SIG-M5 (cell line): ENCODE results near the gene CCDC88C.

Experiments used
- DNase-seq: peaks from one replicate; lab custom pipeline; 2025; lab: John Stamatoyannopoulos, UW

The CCDC88C gene

DNA sequence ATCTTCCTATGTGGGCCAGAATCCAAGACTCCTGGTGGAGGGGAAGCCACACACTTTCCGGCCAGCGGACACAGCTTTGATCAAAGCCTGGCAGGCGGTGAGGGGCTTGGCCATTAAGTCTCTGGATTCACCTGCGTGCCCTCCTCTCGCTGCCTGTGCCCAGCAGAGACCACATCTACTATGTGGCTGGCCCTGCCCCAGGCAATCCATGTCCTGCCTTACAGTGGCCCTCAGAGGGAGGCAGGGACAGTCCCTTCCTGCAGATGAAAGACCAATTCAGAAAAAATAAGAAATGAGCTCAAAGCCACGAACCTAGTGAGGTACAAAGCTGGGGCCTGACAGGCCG lies 90.4 kb downstream of the CCDC88C start:
- DNase-seq: no peak

DNA sequence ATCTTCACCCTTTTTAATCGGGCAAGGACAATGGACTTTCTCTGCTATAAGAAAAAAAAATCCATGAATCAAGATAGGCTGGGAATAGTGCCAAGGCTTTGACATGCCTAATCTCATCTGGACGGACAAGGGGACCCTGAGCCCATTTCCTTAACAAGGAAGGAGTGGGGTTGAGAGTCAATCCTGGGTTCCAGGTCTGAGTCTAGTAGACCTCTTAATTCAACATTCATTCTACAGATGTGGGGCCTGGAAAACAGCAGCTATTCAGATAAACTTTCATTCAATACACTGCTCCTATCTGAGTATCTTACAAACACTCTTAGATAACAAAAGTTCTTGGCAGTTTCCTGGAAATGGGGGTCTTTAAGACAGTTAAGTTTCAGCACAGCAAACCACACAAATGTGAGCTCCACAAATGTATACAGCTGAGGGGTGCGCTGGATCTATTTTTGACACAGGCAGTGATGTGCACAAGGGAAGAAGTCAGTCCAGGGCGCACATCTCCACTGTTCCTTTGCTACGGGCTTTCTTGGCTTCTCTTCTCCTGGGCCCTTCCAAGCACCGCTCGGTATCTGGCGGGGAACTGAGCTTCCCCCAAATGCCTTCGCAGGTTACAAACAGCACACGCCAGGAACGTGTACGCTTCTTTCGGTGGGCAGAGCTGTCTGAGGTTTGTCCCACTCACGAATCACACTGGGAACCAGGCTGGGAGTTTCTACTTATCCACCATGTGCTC lies 90.9 kb downstream of the CCDC88C start:
- DNase-seq: no peak

DNA sequence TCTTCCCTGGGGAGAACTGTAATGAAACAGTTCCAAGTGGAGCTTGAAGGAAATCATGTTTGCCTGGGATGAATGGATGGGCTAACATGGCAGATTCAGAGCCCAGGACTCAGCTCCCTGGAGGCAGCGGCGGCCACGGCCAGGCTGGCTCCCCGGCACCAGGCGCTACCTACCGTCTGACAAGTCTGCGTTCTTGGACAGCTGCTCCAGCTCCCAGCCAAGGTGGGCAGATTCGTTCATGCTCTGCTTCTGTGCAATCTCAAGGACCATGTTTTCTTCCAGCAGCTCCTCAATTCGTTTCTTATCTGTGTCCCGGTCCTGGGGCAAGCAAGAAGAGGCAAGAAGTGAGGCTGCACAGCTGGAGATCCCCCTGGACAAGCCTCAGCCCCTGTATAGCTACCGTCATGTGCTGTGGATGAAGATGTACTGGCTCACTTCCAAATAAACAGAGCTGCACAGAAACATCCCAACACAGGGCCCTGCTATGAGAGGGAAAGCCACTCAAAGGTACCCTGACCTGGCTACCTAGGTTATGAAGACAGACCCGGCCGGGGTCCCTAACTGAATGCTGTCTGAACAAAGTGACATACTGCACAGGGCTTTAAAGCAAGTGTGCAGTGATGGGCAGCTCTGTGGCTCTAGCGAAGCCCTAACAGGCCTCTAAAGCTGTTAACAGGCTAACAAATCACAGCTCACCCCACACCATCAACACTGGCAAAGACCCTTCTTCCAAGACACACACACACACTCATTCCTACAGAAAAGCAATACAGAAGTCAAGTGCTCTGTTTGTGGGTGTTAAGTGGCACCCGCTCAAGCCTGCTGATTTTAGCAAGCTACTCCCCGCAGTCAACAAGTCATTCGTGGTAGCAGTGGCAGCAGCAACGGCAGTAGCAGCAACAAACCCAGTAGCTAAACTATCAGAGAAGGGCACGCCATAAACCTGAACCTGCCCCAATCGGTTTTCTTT lies 92.7 kb downstream of the CCDC88C start:
- DNase-seq: no peak

DNA sequence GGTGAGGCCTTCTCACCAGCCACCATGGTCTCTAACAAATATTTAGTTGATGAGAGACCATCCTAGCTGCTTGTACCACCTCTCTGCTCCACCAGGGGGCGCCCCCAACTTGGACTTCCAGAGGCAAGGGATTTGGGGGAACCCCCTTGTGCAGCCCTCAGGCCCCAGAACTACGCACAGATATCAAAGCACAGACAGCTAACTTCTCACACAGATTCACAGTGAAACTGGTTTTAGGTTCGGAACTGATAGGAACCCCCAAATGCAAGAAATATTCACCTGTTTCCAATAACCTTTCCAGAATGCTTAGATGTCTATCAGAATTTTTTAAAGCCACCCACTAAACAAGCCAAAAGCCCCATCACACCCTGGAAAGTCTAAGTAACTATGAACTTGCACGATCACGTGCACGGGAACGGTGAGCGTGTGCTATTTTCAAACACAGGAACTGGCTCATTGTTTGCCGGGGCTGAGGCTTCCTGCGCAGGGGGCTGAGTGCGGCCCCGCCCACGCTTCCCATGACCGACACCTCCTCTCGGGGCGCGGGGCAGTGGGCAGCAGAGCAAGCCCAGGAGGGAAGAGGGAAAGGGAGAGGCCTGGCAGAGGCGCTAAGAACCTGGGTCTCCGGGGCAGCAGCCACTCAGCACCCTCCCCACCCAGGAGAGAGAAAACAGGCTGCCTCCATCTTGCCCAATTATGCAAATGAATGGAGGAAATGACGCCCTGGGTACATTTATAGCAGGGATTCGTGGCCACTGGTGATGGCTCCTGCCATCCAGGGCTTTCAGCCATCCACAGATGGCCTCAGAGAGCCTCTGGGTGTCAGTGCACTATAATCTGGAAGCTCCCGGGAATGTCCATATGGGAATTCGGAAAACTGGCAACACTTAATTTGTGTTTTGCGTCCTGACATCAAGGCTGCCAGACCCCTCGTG lies 93.7 kb downstream of the CCDC88C start:
- peak; percentile 12 for DNase-seq

DNA sequence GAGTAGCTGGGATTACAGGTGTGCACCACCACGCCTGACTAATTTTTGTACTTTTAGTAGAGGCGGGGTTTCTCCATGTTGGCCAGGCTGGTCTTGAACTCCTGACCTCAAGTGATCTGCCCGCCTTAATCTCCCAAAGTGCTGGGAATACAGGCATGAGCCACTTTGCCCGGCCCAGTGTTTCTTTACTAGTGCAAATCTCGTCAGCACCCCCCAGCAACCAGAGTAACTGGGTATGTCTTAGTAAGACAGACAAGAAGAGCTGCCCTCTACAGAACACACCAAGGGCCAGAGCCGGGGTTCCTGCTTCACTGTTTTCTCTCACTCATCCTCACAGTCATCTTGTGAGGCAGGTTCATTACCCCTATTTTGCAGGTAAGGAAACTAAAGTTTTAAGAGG lies 94.6 kb downstream of the CCDC88C start:
- no peak for DNase-seq

DNA sequence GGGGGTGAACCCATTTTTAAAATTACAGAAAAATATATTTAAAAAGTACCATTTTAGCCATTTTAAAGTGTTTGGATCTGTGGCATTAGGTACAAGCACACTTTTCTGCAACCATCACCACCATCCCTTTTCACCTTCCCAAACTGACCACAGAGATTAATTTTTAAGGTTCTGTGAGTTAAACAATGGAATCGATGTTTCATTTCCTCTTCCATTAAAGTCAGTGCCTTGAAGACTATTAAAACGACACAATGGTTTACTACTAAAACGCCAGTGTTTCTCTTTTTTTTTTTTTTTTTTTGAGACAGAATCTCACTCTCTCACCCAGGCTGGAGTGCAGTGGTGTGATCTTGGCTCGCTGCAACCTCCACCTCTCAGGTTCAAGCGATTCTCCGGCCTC lies 95.0 kb downstream of the CCDC88C start:
- DNase-seq: no peak

DNA sequence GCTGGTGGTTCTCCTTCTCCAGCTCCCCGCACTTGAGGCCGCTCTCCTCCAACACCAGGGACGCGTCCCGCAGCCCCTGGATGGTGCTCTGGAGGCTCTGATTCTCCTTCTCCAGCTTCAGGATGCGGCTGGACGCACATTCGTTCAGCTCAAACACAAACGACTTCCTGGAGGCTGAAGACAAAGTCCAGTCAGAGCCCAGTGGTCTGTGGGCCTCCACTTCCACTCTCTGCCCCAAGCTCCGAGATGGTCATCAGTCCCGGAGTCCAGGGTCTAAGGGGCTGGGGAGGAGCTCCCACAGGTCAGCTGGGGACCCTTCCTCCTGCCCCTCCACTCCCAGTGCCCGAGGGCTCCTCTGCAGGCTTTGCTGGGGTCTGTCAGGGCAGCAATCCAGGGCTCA lies 96.5 kb downstream of the CCDC88C start:
- no peak for DNase-seq

DNA sequence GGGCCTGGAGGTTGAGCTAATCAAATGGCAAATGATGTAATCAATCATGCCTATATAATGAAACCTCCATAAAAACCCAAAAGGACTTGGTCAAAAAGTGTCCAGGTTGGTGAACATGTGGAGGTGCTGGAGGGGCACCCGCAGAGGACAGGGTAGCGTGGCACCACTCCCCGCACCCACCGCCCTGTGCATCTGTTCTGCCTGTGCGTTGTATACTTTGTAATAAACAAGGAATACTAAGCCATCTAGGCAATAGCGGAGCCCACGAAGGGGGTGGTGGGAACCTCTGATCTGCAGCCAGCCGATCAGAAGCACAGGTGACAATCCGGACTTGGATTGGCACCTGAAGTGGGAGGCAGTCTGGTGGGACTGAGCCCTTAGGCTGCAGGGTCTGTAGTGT lies 97.4 kb downstream of the CCDC88C start:
- DNase-seq: no peak

DNA sequence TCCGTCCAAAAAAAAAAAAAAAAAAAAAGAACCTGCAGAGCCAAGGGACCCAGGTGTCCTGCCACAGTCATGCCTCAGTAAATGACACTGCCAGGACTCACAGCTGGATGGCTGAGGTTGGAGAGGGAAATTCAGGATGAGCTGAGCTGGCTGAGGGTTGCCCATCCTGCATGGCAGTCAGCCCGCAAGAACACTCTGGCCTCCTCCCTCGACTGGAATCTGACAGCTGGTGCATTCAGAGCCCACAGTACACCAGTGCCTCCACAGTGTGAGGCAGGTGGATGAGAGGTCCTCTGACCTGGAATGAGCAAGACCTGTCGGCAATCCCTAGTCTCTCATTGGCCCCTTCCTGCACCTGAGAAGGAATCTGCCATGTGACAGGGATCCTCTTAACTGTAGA lies 98.7 kb downstream of the CCDC88C start:
- DNase-seq: no peak

DNA sequence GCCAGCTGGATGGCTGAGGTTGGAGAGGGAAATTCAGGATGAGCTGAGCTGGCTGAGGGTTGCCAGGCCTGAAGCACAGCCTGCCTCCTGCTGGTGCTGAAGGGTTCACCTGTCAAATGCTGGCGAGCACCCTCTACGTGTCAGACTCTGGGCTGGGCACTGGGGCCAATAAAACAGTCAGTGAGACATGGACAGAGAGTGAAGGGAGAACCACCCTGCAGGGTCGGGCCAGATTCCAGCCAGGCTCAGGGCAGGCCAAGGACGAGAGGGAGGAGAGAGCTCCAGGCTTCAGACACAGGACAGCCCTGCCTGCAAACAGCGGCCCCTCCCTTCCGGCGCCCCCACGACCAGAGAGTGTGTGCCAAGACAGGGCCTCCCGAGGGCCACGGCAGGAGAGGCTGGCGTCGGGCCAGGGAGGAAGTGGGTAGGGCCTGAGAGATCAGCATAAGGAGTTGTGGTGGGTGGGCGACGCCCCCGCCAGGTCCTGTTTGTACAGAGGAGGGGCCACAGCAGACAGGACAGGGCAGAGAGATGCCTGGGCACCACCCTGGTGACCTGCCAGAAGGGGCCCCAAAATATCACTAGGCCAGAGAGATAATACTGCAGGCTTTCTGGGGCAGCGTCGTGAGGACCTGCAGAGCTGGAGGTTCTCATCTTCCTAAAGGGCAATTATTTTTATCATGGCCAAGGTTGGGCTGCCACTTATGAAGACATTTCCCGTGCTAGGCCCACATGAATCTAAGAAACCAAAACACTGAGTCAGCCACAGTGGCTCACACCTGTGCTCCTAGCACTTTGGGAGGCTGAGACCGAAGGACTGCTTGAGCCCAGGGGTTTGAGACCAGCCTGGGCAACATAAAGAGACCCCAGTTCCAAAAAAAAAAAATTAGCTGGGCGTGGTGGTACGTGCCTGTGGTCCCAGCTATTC lies 100.0 kb downstream of the CCDC88C start:
- no peak for DNase-seq

DNA sequence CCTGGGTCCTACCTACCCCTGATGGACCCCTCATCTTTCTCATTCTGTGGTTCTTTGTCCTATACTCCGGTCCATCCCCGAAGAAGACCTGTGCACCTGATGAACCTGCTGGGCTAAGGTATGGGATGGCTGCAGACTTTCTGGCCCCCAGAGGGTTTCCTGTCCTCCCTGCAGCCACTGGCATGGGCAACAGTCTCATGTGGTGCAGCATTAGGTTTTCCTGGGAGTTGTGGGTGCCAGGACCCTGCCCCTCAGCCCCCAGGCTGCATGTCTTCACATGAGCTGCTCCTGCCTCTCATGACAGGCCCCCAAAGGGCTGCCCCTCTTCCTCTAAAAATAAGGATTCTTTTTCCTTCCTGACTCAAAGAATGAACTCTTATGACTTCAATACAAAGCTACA lies 100.9 kb downstream of the CCDC88C start:
- no peak for DNase-seq

DNA sequence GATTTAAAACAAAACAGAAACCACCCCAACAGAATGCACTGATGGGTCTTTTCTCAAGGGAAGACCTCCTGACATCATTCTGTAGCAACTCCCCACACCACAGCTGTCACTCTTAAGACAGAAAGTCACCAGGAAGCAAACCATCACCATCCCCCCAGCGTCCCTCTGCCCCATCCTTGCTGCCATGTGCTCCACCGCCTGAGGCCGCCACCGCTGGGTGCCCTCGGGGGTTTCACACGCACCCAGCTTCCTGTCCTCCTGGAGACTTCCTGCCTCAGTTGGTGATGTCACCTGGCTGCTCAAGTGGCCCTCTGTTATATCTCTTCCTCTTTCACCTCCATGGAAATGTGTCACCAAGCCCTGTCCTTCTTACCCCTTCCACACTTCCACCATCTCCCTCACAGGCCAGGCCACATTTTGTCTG lies 101.8 kb downstream of the CCDC88C start:
- DNase-seq: peak; percentile 45

DNA sequence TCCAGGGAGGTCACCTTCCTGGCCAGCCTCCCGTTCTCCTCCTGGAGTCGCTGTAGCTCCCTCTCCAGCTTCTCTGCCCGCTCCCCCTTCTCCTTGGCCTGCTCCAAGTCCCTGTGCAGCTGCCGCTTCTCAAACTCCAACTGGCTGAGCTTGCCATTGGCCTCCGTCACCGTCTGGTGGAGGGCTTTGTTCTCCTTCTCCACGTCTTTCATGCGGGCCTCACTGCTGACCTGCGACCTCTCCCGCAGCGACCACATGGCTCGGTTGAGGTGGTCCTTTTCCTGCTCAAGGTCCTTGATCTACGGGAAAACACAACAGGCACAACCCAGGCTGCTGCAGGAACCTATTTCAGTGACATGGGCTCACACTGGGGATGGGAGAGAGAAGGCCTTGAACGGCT lies 103.8 kb downstream of the CCDC88C start:
- DNase-seq: no peak

DNA sequence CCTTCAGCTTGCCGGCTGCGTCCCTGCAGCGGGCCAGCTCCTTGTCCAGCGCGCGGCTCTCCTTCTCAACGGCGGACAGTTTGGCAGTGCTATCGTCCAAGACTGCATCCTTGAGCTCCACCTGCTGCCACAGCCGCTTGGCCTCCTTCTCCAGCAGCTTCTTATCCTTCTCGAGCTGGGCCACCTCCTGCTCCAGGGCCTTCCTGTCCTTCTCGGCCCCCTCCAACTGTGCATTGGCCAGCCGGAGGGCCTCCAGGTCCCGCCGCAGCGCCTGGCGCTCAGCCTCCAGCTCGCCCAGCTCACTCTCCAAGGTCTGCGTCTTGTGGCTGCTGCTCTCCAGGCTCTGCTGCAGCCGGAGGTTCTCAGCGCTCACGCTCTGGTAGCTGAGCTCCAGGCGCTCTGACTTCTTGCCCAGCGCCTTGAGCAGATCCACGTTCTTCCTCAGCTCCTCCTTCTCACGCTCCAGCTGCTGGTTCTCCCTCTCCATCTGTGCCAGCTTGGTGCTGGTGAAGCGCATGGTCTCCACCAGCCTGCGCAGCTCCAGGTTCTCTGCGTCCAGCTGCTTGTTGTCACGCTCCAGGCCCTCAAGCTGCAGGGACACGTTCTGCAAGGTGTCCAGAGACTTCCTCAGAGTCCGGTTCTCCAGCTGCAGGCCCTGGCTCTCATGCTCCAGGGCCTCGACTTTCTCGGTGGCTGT lies 104.3 kb downstream of the CCDC88C start:
- DNase-seq: no peak

DNA sequence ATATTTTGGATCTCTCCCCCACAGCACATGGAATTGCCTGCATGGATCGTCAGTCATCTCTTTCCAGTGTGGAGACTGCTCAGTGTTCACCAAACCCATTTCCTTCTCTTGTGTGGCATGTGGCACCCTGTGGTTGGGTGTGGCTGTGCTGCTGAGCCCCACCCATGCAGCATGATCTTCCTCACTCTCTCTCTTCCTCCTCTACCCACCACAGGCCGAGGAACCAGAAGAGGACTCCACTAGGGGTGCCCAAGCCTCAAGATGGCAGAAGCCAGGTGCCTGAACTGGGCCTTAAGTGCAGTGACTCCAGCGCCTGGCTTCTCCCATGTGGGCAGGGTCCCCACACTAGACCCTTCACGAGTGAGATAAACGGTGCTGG lies 106.3 kb downstream of the CCDC88C start:
- DNase-seq: no peak

DNA sequence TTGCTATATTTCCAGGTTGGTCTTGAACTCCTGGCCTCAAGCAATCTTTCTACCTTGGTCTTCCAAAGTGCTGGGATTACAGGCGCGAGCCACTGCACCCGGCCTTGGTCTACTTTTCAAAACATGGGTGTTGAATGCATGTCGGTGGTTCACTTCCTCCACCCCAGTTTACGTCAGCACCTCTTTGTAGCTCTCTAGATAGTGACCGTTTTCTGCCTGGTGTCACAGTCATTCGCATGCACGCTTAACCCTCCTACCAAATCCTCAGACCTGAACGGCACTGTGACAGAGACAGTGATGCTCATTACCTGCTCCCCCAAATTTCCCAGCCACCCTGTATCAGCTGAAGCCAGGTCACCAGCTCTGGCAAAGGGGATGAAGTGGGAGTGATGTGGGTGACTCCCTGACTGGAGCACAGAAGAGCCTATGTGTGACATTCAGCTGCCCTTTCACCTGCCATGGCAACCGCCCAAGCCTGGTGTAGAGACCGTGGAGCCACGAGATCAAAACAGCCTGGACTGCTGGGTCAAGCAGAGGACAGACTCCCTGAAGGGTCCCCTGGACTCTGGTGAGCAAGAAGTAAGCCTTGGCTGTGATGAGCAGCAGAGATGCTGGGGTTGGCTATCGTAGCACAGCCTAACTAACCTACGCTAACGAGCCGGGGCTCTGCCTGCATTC lies 106.9 kb downstream of the CCDC88C start:
- no peak for DNase-seq

DNA sequence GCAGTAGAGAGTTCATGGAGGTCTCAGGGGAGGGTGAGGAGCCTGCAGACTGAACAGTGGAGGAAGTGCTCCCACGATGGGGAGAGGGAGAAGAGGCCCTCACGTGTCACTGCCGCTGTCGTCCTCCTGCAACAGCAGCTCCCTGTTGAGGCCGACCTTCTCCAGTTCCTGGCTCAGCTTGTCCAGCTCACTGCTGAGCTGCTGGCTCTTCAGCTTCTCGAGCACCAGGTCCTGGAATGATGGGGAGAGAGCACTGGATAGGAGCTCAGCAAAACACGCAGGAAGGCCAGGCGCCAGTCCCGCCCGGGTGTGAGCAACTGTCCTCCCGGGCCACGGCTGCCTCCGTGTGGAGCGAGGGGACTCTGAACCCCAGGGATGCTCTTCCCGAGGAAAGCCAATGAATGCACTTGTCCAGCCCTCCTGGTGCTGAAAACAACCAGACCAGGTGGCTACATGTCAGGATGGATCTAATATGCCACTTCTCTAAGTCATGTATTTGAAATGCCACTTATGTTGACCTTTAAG lies 107.8 kb downstream of the CCDC88C start:
- DNase-seq: no peak

DNA sequence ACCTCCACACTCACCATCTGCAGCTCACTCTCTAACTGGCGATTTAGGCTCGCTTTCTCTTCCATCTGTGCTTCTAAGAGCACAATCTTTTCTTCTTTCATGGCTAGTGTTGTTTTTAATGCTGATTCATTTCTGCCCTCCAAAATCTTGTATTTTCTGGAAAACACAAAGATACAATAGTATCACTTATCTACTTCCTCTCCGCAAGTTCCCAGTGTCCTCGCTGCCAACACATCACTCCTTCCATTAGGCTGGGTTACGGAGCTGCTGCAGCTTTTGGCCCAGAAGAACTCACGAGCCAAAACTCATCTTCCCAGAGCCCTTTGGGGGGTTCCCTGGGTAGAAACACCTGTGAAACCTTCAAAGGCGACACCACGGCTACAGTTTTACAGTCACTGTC lies 109.3 kb downstream of the CCDC88C start:
- DNase-seq: no peak

DNA sequence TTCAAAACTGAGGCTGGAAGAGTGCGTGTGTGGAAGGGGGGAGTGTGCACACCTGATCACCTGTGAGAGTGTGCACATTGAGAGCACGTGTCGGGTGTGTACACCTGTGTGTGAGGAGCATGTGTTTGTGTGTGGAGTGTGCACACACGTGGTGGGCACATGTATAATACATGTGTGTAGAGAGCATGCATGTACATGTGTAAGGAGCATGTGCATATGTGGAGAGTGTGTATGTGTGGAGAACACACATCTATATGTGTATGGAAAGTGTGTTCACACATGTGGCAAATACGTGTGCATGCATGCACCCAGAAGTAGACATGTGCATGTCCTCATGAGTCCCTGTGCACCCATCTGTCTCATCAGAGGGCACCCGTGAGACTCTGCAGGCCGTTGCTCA lies 110.0 kb downstream of the CCDC88C start:
- no peak for DNase-seq

DNA sequence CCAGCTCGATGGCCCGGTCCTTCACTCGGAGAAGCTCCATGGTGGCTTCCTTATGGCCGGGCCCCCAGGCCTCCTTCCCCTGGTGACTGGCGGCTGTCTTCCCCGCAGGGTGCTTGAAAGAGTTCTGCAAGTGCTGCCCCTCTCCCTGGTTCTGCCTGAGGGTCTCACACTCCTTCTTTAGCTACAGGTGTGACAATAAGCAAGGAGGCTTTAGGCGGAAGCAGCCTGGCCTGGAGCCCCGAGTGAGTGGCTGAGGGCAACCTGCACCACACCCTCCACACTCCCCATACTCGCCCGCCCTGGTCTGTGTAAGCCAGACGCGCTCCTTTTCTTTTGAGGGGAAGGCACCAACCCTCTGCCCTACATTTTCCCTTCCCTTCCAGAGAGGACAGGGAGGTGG lies 110.6 kb downstream of the CCDC88C start:
- no peak for DNase-seq
